Small intestine (tissue), 7 donors: ENCODE results near the gene FBXL17. TPM values are rescaled to one million over a fixed set of nuclear protein-coding genes. Genes with fewer than 3 reads are reported as not detected.

Experiments
- DNase-seq, 2 donors: peaks; one replicate each; pipeline versions ENCODE4 v3.0.0 to v3.0.0-alpha.2; 2013
- FAIRE-seq: peaks from 2 replicates; lab custom pipeline; 2012; peaks lifted over from hg19 to GRCh38; lab: Jason Lieb, UNC
- H3K27ac ChIP-seq, 3 donors: one replicate each; pipeline ENCODE4 v1.5.1; 2013; ENCODE audit warnings: low read length in 2 of 3, mild to moderate bottlenecking in 2 of 3, control low read depth in 1 of 3, inconsistent platforms in 1 of 3, low read depth in 1 of 3, moderate library complexity in 1 of 3
- H3K27me3 ChIP-seq, 3 donors: one replicate each; pipeline ENCODE4 v1.6.1; 2013; ENCODE audit warnings: low read length in 3 of 3, inconsistent platforms in 1 of 3; ENCODE audit not compliant: control insufficient read depth in 3 of 3, insufficient read depth in 3 of 3
- H3K36me3 ChIP-seq, 3 donors: one replicate each; pipeline ENCODE4 v1.6.1; 2013; ENCODE audit warnings: low read length in 3 of 3, inconsistent platforms in 1 of 3, low read depth in 1 of 3, mild to moderate bottlenecking in 1 of 3, moderate library complexity in 1 of 3; ENCODE audit not compliant: control insufficient read depth in 3 of 3, insufficient read depth in 2 of 3
- H3K4me1 ChIP-seq, 3 donors: one replicate each; pipeline ENCODE4 v1.6.1; 2013; ENCODE audit warnings: low read length in 2 of 3, inconsistent platforms in 1 of 3, low read depth in 1 of 3, mild to moderate bottlenecking in 1 of 3, moderate library complexity in 1 of 3; ENCODE audit not compliant: control insufficient read depth in 3 of 3, insufficient read depth in 2 of 3
- H3K4me3 ChIP-seq, 3 donors: one replicate each; pipeline ENCODE4 v1.5.1; 2013; ENCODE audit warnings: low read length in 3 of 3, control low read depth in 1 of 3, inconsistent platforms in 1 of 3, low read depth in 1 of 3, mild to moderate bottlenecking in 1 of 3, moderate library complexity in 1 of 3
- H3K9me3 ChIP-seq, 2 donors: one replicate each; pipeline ENCODE4 v1.6.1; 2013; ENCODE audit warnings: low read depth in 1 of 2, low read length in 1 of 2; ENCODE audit not compliant: control insufficient read depth in 2 of 2, insufficient read depth in 1 of 2
- WGBS, 3 donors: extraction: QIAGEN DNeasy Blood & Tissue Kit; methylation state at CpG; one replicate each; pipeline ENCODE4 v1.1.7; 2013; 5-methylcytosine and 5-hydroxymethylcytosine counted together
- polyA plus RNA-seq, 4 donors: library from polyadenylated mRNA; stranded (reverse) in 3 of 4; unstranded in 1 of 4; fragments of 200-250 nt in 3 of 4; fragments of 120-200 nt in 1 of 4; gene quantifications; one replicate each; pipeline versions ENCODE4 v1.2.1 to v1.2.3, GENCODE V29; 2013
- donor health status: healthy with polysubstance abuse.
- donor health status: control.
- donor health status: control.
- donor health status: Bipolar disorder and iron deficiency.
- donor health status: healthy.

The FBXL17 gene
- polyA plus RNA-seq, 4 donors, result 5.4 to 20.6 (median 8.3) TPM

GRCh38 chr5:108321341-108321740 lies 60.6 kb downstream of the FBXL17 start:
- H3K36me3 ChIP-seq, result no peaks in the 10 kb centered on the region
- DNase-seq, result no peak
- no peaks in the 10 kb centered on the region for H3K4me1 ChIP-seq
- 85 to 91% (median 90%) methylated on average over 1 of the region's 1 CpG for WGBS, 3 donors
- H3K9me3 ChIP-seq, result no peaks in the 10 kb centered on the region
- H3K27ac ChIP-seq, result no peak overlapping the region
- H3K27me3 ChIP-seq, result no peaks in the 10 kb centered on the region
- no peak overlapping the region for H3K4me3 ChIP-seq
- FAIRE-seq, result peak; percentile 10

GRCh38 chr5:108320231-108320630 lies 61.7 kb downstream of the FBXL17 start:
- Histone ChIP-seq H3K36me3 (no peaks in the 10 kb centered on the region), H3K4me1 (no peaks in the 10 kb centered on the region), H3K27me3 (no peaks in the 10 kb centered on the region), H3K4me3 (no peak overlapping the region), H3K27ac (no peak overlapping the region), H3K9me3 (no peaks in the 10 kb centered on the region)
- DNase-seq, result no peak
- peak; percentile 57 for FAIRE-seq

- no peaks in the 10 kb centered on the region for H3K27me3 ChIP-seq
- H3K4me3 ChIP-seq, result no peak overlapping the region
- no peaks in the 10 kb centered on the region for H3K4me1 ChIP-seq
- no peaks in the 10 kb centered on the region for H3K36me3 ChIP-seq
- no peaks in the 10 kb centered on the region for H3K9me3 ChIP-seq
- no peak overlapping the region for H3K27ac ChIP-seq
- DNase-seq, result no peak
- peak; percentile 10 for FAIRE-seq
Measured at GRCh38 chr5:108315829-108316228, 66.1 kb downstream of the FBXL17 start.

GRCh38 chr5:108312258-108312657 lies 69.6 kb downstream of the FBXL17 start:
- Histone ChIP-seq H3K27me3 (no peaks in the 10 kb centered on the region), H3K9me3 (no peaks in the 10 kb centered on the region), H3K36me3 (peaks cover 0 to 1% (median 0%) of the 10 kb centered on the region in 3 donors), H3K27ac (no peak overlapping the region), H3K4me1 (no peaks in the 10 kb centered on the region), H3K4me3 (no peak overlapping the region)
- FAIRE-seq, result no peak
- 93 to 97% (median 96%) methylated on average over 1 of the region's 1 CpG for WGBS, 3 donors
- no peak for DNase-seq

DNA sequence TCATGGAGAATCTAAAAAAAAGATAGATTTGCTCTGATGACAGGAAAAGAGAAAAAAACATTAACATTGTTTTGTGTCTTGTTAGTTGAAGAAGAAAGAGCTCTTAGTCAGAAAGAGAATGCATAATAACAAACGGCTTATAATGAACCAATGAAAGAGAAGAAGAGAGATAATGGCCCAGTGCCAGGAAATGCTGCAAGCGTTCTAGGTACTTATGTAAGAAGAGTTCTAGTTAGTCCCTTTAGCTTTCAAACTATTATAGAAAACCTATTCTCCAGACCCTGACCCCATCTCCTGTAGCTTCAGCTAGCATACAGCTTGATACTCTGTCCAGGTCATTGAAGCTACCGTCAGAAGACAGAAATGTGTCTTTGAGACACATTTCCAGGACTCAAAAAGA lies 70.2 kb downstream of the FBXL17 start:
- DNase-seq, result no peak
- Histone ChIP-seq H3K36me3 (peaks cover 0 to 2% (median 0%) of the 10 kb centered on the region in 3 donors), H3K27ac (no peak overlapping the region), H3K4me1 (no peaks in the 10 kb centered on the region), H3K9me3 (no peaks in the 10 kb centered on the region), H3K4me3 (no peak overlapping the region), H3K27me3 (no peaks in the 10 kb centered on the region)
- FAIRE-seq, result no peak
- WGBS, 3 donors, result 86 to 98% (median 96%) methylated on average over 3 of the region's 3 CpGs

- DNase-seq, result no peak
- FAIRE-seq, result no peak
- no peak overlapping the region for H3K27ac ChIP-seq
- no peak overlapping the region for H3K4me3 ChIP-seq
- no peaks in the 10 kb centered on the region for H3K27me3 ChIP-seq
- peaks cover 0 to 2% (median 0%) of the 10 kb centered on the region in 3 donors for H3K36me3 ChIP-seq
- WGBS, 3 donors, result 87 to 96% (median 93%) methylated on average over 2 of the region's 2 CpGs
- no peaks in the 10 kb centered on the region for H3K9me3 ChIP-seq
- no peaks in the 10 kb centered on the region for H3K4me1 ChIP-seq
Measured at GRCh38 chr5:108303611-108304010, 78.3 kb downstream of the FBXL17 start.

DNA sequence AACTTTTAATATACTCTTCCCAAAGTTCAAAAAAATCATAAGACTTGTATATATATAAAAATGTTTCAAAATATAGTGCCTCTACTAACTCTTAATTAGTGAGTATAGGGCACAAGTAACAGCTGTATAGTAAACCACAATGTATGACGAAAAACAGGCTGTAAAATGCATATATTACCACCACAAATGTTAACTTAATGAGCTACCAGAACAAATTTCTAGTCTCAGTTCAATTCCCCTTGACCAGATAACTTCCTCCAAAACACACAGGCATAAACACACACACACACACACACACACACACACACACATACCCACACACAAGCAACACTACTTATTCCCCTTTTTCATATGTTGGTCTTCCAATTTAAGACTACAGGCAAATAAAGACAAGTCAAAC lies 78.8 kb downstream of the FBXL17 start:
- no peak overlapping the region for H3K27ac ChIP-seq
- no peaks in the 10 kb centered on the region for H3K27me3 ChIP-seq
- FAIRE-seq, result no peak
- no peaks in the 10 kb centered on the region for H3K4me1 ChIP-seq
- DNase-seq, result no peak
- 82 to 94% (median 93%) methylated on average over 1 of the region's 1 CpG for WGBS, 3 donors
- H3K4me3 ChIP-seq, result no peak overlapping the region
- no peaks in the 10 kb centered on the region for H3K9me3 ChIP-seq
- H3K36me3 ChIP-seq, result peaks cover 0 to 2% (median 0%) of the 10 kb centered on the region in 3 donors

GRCh38 chr5:108297042-108297601 lies 84.8 kb downstream of the FBXL17 start:
- no peak overlapping the region for H3K4me3 ChIP-seq
- H3K4me1 ChIP-seq, result no peaks in the 10 kb centered on the region
- H3K27me3 ChIP-seq, result no peaks in the 10 kb centered on the region
- H3K36me3 ChIP-seq, result no peaks in the 10 kb centered on the region
- no peak overlapping the region for H3K27ac ChIP-seq
- no peaks in the 10 kb centered on the region for H3K9me3 ChIP-seq
- DNase-seq (no peak), FAIRE-seq (peak; percentile 94)
